Measurements from ENCODE around the gene CCDC9B. TPM values are rescaled to one million over a fixed set of nuclear protein-coding genes. Genes with fewer than 3 reads are reported as not detected.
A peak's percentile ranks its signal among the peaks of the same experiment; 100 is the strongest.

CCDC9B gene
- total RNA-seq, 2 experiments from 2014 or later: 0.53 to 1.6 TPM

DNA sequence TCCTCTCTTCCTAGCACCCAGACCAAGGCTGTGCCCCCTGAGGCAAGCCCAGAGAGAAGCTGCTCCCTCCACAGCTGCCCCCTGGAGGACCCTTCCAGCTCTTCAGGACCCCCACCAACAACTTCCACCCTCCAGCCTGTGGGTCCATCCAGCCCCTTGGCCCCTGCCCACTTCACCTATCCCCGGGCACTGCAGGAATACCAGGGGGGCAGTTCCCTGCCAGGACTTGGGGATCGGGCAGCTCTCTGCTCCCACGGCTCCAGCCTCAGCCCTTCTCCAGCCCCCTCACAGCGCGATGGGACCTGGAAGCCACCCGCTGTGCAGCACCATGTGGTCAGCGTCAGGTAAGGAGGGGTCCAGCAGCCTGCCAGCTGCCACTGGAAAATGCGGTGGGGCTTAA, 22.9 kb upstream of the CCDC9B start:
- intact Hi-C loops (cut with micrococcal nuclease): no loop called here
- Mint-ChIP-seq H3K27me3 (no peaks in the 10 kb centered on the region), H3K4me1 (ENCODE audit: low read depth) (peaks cover 20% of the 10 kb centered on the region), H3K36me3 (no peaks in the 10 kb centered on the region), H3K4me3 (no peak overlapping the region), H3K27ac (no peak overlapping the region), H3K9me3 (no peaks in the 10 kb centered on the region)
- DNase-seq: no peak
- CTCF ChIA-PET: interaction anchor here (0.7 kb wide), 1 partner anchor 24 kb away, joined by 3 read pairs; no protein-coding TSS in a partner anchor
- POLR2A ChIA-PET: no interaction called here

DNA sequence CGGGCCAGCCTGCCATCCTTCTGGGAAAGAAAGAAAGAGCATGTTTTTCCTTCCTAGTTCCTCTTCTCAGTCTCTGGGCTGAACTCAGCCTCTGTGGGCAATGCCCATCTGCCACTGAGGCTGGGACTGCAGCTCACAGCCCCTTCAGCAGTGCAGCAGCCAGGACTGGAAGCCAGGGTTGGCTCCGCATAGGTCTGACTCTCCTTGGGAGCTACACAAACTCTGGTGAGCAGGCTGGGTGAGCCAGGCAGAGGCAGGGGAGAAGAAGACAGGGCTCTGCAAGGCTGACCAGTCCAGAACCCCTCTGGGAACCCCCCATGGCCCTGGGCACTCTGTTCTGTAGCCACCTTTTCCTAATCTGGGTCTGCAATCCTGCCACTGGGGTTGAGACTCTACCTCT, 20.9 kb upstream of the CCDC9B start:
- Mint-ChIP-seq H3K4me3 (no peak overlapping the region), H3K9me3 (no peaks in the 10 kb centered on the region), H3K27me3 (no peaks in the 10 kb centered on the region), H3K36me3 (no peaks in the 10 kb centered on the region), H3K27ac (no peak overlapping the region), H3K4me1 (ENCODE audit: low read depth) (peaks cover 9% of the 10 kb centered on the region)
- ChIA-PET CTCF (no interaction called here), POLR2A (no interaction called here)
- no peak for DNase-seq
- intact Hi-C loops (cut with micrococcal nuclease): no loop called here

DNA sequence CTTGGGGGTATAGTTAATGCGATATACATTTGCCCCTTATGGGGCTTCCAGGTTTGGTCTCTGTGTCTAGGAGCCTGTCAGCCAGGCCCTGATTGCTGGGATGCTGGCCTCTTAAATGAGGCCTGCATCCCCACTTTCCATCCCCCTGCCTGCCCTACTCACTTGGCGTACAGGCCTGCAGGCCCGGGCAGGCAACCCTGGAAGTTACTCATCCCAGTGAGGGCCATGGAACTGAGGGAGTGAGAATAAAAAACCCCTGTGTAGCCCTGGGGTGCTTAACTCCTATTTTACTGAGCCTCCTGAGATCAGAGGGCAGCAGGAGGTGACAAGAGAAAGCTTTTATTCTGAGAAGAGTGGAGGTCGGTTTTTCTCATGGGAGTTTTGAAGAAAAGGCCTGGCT, 19.3 kb upstream of the CCDC9B start:
- no peak overlapping the region for H3K4me3 Mint-ChIP-seq
- H3K4me1 Mint-ChIP-seq (ENCODE audit: low read depth): peaks cover 5% of the 10 kb centered on the region
- ChIA-PET POLR2A (no interaction called here), CTCF (interaction anchor here (0.8 kb wide), 1 partner anchor 22 kb away, joined by 3 read pairs; no protein-coding TSS in a partner anchor)
- H3K9me3 Mint-ChIP-seq: no peaks in the 10 kb centered on the region
- H3K36me3 Mint-ChIP-seq: no peaks in the 10 kb centered on the region
- H3K27me3 Mint-ChIP-seq: no peaks in the 10 kb centered on the region
- H3K27ac Mint-ChIP-seq: no peak overlapping the region
- intact Hi-C loops (cut with micrococcal nuclease): no loop called here
- no peak for DNase-seq

DNA sequence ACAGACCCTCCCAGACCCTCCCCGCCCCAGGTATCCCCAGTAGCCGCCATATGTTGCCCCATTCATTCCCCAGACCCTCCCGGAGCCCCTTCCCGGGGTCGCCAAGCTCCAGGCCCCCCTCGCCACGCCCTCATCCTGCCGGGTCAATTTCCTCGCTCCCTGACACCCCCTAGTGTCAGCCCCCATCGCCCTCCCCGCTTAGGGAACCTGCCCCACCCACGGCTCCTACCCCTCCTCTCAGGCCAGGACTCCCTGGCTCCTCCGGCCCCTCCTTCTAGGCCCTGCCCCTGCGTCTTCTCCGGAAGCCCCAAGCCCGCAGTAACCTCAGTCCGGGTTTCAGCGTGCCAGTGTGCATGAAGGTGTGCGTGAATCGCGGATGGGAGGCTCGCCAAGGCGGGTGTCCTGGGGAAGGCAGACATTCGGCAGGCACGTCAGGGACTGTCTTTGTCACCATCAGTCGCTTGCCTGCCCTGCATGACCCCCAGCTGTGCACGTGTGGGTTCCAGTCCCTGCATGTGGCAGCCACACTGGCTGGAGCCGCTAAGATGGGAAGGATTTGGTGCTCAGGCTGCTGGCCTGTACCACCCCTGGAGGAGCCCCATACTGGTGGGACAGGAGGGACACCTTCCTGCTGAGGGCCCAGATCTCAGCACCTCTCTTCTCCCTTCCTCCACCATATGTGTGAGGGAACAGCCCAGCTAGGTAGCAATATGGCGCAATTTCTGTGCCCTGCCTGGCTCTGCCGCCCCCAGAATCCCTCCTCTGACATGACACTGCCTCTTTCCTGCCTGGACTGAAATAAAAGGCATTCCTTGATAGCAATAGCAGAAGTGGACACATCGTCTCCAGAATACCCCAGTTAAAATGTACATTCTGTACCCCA, 18.0 kb upstream of the CCDC9B start:
- H3K9me3 Mint-ChIP-seq: no peaks in the 10 kb centered on the region
- ChIA-PET CTCF (interaction anchor here (1.8 to 3.3 kb wide), 3 partner anchors 10 to 21 kb away, joined by 11 to 21 read pairs (median 15); no protein-coding TSS in a partner anchor), POLR2A (no interaction called here)
- H3K27ac Mint-ChIP-seq: no peak overlapping the region
- intact Hi-C loops (cut with micrococcal nuclease): loop anchor here (1.0 to 5.0 kb wide), 2 partner anchors 10 to 36 kb away; partner anchors contain the start of gene INAFM2
- H3K4me3 Mint-ChIP-seq: peak overlapping the region; percentile 68
- peaks cover 5% of the 10 kb centered on the region for H3K4me1 Mint-ChIP-seq (ENCODE audit: low read depth)
- H3K27me3 Mint-ChIP-seq: no peaks in the 10 kb centered on the region
- H3K36me3 Mint-ChIP-seq: no peaks in the 10 kb centered on the region
- peak; percentile 39 for DNase-seq

DNA sequence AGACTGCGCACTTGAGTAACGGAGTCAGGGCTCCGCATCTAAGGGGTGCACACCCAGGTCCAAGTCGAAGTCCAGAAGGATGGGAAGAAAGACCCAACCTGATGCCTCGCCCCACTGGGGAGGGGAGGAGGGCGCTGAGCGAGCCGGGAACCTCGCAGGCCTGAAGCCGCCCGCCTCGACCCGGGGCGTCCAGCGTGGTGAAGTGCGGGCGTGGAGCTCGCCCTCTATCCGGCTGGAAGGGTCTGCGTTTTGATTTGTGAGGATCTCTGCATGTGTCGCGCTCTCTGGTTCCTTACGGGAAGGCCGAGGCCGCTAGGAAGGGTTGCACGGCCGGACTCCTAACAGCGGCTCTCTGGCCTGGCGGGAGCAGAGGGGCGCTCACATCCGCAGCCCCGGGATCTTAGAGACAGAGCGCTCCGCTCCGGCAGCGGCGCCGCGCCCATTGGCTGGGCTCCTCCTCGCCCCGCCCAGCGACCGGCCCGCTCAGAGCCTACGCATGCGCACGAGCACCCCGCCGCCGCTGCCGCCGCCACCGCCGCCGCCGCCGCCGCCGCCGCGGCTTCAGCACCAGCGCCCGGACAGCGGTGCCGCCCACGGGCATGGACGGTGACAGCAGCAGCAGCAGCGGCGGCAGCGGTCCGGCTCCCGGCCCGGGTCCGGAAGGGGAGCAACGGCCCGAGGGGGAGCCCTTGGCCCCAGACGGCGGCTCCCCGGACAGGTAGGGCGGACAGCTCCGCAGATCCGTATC, 17.2 kb upstream of the CCDC9B start, which contains the start of gene DISP2:
TSS of gene DISP2 (plus strand) at position 497 of the 748 bp plus-strand sequence. CDS start at position 600, 103 bp downstream.
- DNase-seq: peak; percentile 94
- intact Hi-C loops (cut with micrococcal nuclease): loop anchor here (1.0 to 5.0 kb wide), 2 partner anchors 10 to 36 kb away; partner anchors contain the start of gene INAFM2
- no peak within 1 kb of the TSS for H3K27ac Mint-ChIP-seq
- H3K36me3 Mint-ChIP-seq: no peaks in the 10 kb centered on the region
- no peaks in the 10 kb centered on the region for H3K27me3 Mint-ChIP-seq
- CTCF ChIA-PET: interaction anchor here (1.0 to 3.3 kb wide), 7 partner anchors 10 to 232 kb away, joined by 3 to 21 read pairs (median 5); partner anchors contain the start of gene CCDC9B
- no peaks in the 10 kb centered on the region for H3K9me3 Mint-ChIP-seq
- H3K4me1 Mint-ChIP-seq (ENCODE audit: low read depth): peaks cover 5% of the 10 kb centered on the region
- H3K4me3 Mint-ChIP-seq: peak within 1 kb of the TSS; percentile 74
- POLR2A ChIA-PET: interaction anchor here (0.9 kb wide), 1 partner anchor 565 kb away, joined by 3 read pairs; no protein-coding TSS in a partner anchor

DNA sequence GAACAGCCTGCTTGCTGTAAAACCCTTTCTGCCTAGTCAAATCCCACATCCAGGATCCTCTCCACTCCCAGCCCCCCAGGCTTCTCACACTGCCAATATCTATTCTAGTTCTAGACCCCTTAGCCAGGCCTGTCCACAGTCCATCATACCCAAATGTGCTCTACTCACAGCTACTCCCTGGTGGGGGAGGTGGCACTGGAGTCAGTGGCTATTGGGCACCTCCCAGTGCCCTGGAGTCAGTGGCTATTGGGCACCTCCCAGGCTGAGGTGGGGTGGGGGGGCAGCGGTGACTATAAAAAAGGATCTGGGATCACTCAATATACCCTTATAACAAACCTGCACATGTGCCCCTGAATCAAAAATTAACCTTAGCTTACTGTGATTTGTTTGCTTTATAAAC, 16.5 kb upstream of the CCDC9B start:
- CTCF ChIA-PET: interaction anchor here (1.0 to 3.3 kb wide), 7 partner anchors 11 to 232 kb away, joined by 3 to 21 read pairs (median 5); partner anchors contain the start of gene CCDC9B
- Mint-ChIP-seq H3K9me3 (no peaks in the 10 kb centered on the region), H3K36me3 (no peaks in the 10 kb centered on the region), H3K4me1 (ENCODE audit: low read depth) (peaks cover 5% of the 10 kb centered on the region), H3K27me3 (no peaks in the 10 kb centered on the region), H3K27ac (no peak overlapping the region), H3K4me3 (no peak overlapping the region)
- POLR2A ChIA-PET: interaction anchor here (0.9 kb wide), 1 partner anchor 564 kb away, joined by 3 read pairs; no protein-coding TSS in a partner anchor
- no peak for DNase-seq
- intact Hi-C loops (cut with micrococcal nuclease): loop anchor here (5.0 kb wide), 1 partner anchor 35 kb away; the partner anchor contains the start of gene INAFM2

DNA sequence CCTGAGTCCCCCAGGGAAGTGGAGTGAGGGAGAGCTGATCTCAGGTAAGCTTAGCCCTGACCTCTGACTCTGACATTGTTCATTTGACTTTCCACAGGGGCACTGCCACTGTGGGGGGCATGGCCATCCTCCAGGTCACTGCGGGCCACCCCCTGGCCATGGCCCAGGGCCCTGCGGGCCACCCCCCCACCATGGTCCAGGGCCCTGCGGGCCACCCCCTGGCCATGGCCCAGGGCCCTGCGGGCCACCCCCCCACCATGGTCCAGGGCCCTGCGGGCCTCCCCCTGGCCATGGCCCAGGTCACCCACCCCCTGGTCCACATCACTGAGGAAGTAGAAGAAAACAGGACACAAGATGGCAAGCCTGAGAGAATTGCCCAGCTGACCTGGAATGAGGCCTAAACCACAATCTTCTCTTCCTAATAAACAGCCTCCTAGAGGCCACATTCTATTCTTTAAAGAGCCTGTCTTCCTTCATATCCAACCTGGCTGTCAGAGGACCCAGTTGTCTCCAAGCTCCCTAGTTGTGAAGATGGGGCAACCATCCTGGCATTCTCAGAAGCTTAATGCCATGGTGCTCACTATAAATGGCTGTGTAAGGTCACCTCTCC, 15.3 kb upstream of the CCDC9B start:
- intact Hi-C loops (cut with micrococcal nuclease): loop anchor here (5.0 kb wide), 1 partner anchor 34 kb away; the partner anchor contains the start of gene INAFM2
- no peaks in the 10 kb centered on the region for H3K9me3 Mint-ChIP-seq

DNA sequence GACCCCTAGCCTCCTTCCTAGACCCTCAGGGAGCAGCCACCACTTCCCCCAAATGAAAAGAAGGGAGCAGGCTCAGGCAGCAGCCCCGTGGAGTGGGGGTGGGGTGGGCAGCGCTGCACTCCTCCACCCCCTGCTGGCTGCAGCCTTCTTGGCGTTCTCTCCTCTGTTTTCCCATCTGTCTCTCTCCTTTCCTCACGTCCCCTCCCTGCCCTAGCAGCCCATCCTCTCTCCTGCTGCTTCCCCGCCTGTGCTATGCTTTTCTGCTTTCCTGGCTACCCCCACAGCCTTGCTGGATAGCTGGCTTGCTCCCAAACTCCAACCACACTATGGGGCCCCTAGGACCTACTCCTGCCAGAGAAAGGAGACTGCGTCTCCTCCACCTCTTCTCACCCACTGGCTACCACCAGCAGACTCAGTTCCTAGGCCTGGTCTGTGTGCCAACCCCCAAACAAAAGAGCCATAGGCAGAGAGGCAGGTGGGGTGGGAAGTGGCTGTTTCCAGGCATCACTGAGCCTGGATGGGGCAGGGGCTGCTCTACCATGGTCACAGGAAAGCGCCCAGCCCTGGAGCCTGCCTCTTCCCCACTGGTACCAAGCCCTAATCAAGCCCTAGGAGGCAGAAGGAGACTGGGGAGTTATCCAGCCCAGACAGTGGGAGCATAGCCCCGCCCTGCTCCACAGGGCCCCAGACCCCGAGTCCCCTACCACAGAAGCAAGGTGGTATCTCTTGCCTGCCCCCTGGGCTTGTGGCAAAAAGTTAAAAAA, 13.9 kb upstream of the CCDC9B start:
- no peak for DNase-seq
- no peaks in the 10 kb centered on the region for H3K36me3 Mint-ChIP-seq
- intact Hi-C loops (cut with micrococcal nuclease): loop anchor here (5.0 kb wide), 1 partner anchor 32 kb away; the partner anchor contains the start of gene INAFM2
- ChIA-PET CTCF (interaction anchor here (1.2 to 2.7 kb wide), 5 partner anchors 8 to 32 kb away, joined by 3 to 19 read pairs (median 6); no protein-coding TSS in a partner anchor), POLR2A (no interaction called here)
- H3K27ac Mint-ChIP-seq: no peak overlapping the region
- H3K4me1 Mint-ChIP-seq (ENCODE audit: low read depth): peaks cover 5% of the 10 kb centered on the region
- H3K9me3 Mint-ChIP-seq: no peaks in the 10 kb centered on the region
- no peaks in the 10 kb centered on the region for H3K27me3 Mint-ChIP-seq
- no peak overlapping the region for H3K4me3 Mint-ChIP-seq

More for the DNA sequence above, 15.3 kb upstream of the CCDC9B start:
- H3K4me3 Mint-ChIP-seq: no peak overlapping the region
- H3K27me3 Mint-ChIP-seq: no peaks in the 10 kb centered on the region
- no peaks in the 10 kb centered on the region for H3K36me3 Mint-ChIP-seq
- ChIA-PET POLR2A (no interaction called here), CTCF (interaction anchor here (0.7 to 3.3 kb wide), 7 partner anchors 10 to 73 kb away, joined by 3 to 21 read pairs (median 6); partner anchors contain the start of gene ANKRD63)
- no peak for DNase-seq
- no peak overlapping the region for H3K27ac Mint-ChIP-seq
- peaks cover 5% of the 10 kb centered on the region for H3K4me1 Mint-ChIP-seq (ENCODE audit: low read depth)

DNA sequence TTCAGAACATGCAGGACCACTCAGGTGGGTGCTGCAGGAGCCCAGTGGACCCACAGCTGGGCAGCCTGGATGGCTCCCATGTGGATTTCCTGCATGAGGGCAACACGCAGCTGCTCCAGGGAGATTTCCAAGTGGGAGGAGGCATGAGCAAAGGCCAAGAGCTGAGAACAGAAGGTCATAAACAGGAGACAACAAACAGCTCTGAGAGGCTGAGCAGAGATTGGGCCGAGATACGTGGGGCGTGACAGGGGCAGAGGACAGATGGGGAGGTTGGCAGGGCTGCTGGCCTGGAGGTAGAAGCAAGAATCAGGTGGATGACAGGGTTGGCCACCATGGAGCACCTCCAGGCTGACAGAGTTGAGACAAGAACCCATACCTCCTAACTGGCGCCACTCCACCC, 13.0 kb upstream of the CCDC9B start:
- Mint-ChIP-seq H3K27ac (no peak overlapping the region), H3K27me3 (no peaks in the 10 kb centered on the region), H3K9me3 (no peaks in the 10 kb centered on the region), H3K36me3 (no peaks in the 10 kb centered on the region), H3K4me3 (no peak overlapping the region), H3K4me1 (ENCODE audit: low read depth) (peaks cover 2% of the 10 kb centered on the region)
- no peak for DNase-seq
- ChIA-PET CTCF (interaction anchor here (0.8 to 2.7 kb wide), 2 partner anchors 9 to 15 kb away, joined by 5 to 19 read pairs; no protein-coding TSS in a partner anchor), POLR2A (no interaction called here)
- intact Hi-C loops (cut with micrococcal nuclease): no loop called here

DNA sequence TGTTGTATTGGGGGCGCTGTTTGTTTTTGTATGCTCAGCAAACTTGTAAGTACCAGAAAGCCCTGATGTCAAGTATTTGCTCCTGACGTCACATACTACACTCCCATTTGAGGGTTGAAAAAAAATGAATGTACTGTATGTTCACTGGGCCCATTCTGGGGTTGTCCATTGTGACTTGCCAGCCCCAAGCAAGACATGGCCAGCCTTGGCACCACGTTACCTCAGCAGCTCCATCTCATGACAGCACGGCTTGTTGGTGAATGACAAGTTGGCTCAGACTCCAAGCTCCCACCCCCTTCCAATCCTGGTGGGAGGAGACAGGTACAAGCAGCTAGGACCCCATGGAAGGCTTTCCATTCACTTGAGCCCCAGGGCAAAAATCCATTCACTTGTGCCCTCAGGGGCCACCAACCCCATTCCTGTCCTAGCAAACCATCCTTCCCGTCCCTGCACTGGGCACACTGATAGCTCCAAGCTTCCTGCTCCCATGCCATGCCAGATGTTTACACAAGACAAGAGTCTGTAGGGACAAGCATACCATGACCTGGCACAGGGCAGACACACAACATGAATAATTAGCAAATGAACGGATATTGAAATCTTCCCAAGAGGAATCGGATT, 11.7 kb upstream of the CCDC9B start:
- Mint-ChIP-seq H3K27ac (no peak overlapping the region), H3K9me3 (no peaks in the 10 kb centered on the region), H3K4me3 (no peak overlapping the region), H3K4me1 (ENCODE audit: low read depth) (no peaks in the 10 kb centered on the region), H3K36me3 (no peaks in the 10 kb centered on the region), H3K27me3 (no peaks in the 10 kb centered on the region)
- POLR2A ChIA-PET: no interaction called here
- intact Hi-C loops (cut with micrococcal nuclease): no loop called here
- CTCF ChIA-PET: interaction anchor here (1.6 to 4.3 kb wide), 3 partner anchors 10 to 16 kb away, joined by 4 to 26 read pairs (median 5); no protein-coding TSS in a partner anchor
- no peak for DNase-seq
